ENCODE results near the gene EPB41.
"Not testable (repeated sequence)": the region's sequence is repeated elsewhere in the genome, so short reads cannot be mapped to it uniquely, and the experiment has no call there.

The EPB41 gene

GRCh38 chr1:28983509-28984310, 69.3 kb downstream of the EPB41 start:
- no peak for DNase-seq

GRCh38 chr1:28984311-28984684, 69.9 kb downstream of the EPB41 start:
- no peak for DNase-seq

DNA sequence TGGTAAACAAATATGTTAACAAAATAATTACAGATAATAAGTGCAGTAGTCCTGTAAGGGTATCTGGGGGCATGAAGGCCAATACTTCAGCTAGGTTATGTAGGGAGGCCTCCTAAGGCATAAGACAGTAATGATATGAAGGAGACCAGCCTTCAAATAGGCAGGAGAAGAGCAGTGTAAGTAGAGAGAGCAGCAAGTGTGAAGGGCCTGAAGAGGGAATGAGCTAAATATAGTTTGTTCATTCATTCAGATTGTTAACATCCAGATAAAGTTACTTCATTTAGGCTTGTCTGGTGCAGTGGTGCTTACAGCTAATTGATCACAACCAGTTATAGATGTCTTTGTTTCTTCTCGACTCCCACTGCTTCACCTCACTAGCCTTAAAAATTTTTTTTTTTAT, 71.1 kb downstream of the EPB41 start:
- no peak for DNase-seq

DNA sequence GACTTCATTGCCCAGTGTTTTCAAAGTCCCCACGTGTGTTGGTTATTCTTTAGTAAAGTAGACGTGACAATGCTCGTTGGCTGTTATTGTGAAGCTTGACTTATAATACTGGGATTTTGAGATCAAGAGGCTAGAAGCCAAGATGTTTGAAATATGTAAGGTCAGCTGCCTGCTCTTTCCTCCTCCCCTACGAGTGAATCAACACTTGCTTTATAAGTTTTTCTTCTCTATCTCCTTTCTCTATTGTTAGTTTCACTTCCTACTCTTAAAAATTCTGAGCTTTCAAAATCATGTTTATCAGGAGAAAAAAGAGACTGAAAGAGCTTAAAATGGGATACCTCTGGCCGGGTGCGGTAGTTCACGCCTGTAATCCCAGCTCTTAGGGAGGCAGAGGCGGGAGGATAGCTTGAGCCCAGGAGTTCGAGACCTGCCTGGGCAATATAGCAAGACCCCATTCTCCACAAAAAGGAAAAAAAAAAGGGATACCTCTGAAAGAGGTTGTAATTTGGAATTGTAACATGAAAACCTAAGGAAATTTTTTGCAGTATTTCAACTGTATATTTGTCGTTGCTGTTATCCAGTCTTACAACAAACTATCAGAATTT, 72.0 kb downstream of the EPB41 start:
- no peak for DNase-seq

DNA sequence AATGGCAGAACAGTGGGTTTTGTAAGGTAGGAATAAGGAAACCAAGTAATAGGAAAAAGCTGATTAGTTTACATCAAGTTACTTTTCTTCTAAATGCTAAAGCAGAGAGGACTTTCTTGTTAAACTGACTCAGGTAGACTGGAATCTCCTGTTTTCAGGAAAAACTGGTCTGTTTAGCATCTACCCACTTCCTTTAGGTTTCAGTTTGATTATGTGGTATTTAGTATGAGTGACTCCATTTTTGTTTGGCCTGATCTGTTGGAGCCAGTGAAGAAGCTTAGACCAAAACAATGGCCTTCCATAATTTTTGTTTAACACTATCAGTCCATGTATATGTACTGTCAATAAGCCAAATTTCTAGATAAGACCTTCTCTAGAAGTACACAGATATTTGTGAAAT, 88.4 kb downstream of the EPB41 start:
- DNase-seq: no peak

- DNase-seq: no peak
These were observed 89.9 kb downstream of the EPB41 start for GRCh38 chr1:29004288-29004687.

- no peak for DNase-seq
These were observed 90.4 kb downstream of the EPB41 start for GRCh38 chr1:29004798-29005197.

DNA sequence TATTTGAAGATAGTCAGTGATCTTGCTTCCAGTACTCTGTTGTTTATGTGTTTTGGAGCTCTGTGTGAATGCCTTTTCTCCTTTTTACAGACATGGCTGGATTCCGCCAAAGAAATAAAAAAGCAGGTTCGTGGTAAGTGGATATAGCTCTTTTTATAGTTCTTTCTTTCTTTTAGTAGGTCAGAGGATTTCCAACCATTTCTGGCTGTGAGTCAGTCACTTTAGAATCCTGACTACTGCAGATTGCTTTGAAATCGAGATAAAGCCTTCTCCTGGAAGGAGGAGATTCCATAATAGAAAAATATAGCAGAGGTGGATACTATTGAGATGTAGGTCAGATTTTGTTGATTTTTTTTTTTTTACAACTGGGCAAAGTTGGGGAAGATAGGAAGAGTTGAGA, 97.4 kb downstream of the EPB41 start:
- DNase-seq: no peak

DNA sequence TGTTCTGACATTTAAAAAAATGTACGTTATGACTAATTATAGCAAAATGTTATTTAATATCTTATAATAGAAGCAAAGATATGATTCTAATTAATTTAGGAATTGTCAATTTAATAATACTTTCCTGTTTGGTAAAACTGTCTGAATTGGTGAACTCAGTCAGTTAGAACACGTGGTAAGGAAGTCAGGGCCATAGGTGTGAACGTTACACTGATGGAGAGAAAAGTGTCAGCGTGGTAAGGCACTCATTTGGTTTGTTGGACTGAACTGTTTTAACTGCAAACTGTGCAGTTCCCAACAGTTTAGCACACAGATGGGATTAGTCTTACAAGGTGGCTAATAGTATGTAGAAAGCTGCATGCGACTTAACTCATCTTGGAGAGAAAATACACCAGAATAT, 102.9 kb downstream of the EPB41 start:
- no peak for DNase-seq

DNA sequence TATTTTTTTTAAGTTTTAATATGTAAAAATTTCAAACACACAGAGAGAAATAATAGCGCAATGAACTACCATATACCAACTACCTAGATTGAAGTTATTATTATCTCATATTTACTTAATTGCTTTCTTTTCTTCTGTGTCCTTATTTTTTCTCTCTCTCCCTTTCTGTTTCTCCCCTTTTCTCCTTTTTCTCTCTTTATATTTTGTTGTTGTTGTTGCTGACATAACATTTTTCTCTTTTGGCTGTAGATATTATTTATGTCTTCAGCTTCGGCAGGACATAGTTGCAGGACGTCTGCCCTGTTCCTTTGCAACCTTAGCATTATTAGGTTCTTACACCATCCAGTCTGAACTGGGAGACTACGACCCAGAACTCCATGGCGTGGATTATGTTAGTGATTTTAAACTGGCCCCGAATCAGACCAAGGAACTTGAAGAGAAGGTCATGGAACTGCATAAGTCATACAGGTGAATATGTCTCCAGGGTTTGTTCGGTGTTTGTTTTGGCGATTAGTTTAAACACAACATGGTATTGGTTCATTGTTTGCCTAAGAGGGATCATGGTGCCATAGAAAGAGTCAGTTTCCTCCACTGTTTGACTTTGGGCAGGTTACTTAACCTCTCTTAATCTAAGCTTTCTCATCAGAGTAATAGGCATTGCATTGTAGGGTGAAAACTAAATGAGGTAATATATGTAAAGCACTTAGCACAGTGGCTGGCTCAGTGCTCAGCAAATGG, 103.8 kb downstream of the EPB41 start:
- DNase-seq: no peak

DNA sequence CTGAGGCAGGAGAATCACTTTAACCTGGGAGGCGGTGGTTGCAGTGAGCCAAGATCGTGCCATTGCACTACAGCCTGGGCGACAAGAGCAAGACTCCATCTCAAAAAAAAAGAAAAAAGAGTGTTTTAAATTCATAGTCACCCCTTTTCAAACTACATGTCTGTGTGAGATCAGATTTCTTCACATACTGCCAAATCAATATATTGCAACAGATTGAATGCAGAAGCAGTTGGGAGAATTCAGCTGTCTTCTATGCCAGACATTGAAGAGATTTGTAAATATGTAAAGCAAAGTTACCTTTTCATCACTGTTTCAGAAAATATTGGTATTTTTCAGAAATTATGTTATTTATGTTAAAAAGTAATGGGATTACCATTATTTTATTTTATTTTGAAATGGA, 108.3 kb downstream of the EPB41 start:
- DNase-seq: no peak

- DNase-seq: no peak
These were observed 115.3 kb downstream of the EPB41 start for GRCh38 chr1:29029667-29030066.

- no peak for DNase-seq
These were observed 118.5 kb downstream of the EPB41 start for GRCh38 chr1:29032841-29033240.

DNA sequence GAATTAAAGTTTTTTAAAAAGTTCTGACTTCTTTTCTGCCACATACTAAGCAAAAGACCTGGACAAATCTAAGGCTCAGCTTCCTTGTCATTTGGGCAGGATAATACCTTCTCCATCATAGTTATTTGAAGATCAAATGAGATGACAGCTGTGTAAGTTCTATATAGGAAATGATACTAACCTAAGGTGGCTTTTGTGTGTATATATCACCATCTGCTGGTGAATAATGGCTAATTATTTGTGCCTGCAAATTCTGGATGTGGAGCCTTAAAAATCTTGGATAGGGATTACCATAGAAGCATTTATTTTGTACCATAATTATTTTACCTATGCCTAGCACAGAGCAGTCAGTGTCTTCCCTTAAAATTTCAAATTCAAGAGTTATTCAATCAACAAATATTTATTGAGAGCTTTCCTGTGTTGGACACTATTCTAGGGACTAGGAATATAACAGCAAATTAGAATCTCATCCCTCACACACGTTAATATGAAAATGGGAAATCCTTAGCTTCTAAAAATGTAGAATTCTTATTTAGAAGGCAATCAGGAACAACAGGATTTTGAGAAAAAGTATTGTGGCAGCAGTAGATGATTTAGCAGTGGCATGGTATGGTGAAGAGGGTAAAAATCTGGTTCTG, 119.6 kb downstream of the EPB41 start:
- DNase-seq: no peak

DNA sequence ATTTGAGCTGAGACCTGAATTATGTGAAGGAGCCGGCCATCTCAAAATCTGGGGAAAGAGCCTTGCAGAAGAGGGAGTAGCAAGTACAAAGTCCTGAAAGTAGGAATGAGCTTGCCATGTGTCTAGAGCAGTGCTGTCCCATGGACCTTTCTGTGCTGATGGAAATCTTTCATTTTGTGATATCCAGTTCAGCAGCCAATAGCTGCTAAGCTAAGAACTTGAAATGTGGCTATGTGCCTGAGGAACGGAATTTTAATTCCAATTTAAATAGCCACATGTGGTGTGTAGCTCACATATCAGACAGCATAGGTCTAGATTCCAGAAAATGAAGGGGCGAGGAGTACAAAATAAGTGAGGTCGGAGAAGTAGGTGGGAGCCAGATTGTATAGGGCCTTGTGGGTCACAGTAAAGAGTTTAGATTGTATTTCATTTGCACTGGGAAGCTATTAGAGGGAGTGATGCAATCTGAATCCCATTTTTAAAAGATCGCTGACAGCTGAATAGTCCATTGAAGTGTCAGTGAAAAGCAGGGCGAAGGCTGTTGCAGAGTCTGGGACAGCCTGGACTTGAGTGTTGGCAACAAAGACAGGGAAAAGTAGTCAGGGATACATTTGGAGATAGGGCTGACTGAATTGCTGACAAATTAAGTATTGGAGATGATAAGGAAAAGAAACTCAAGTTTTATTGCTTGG, 129.1 kb downstream of the EPB41 start:
- no peak for DNase-seq

GRCh38 chr1:29044010-29044409, 129.6 kb downstream of the EPB41 start:
- DNase-seq: no peak

GRCh38 chr1:29045663-29046062, 131.3 kb downstream of the EPB41 start:
- DNase-seq: not testable (repeated sequence)

- DNase-seq: no peak
These were observed 132.8 kb downstream of the EPB41 start for GRCh38 chr1:29047142-29047541.

DNA sequence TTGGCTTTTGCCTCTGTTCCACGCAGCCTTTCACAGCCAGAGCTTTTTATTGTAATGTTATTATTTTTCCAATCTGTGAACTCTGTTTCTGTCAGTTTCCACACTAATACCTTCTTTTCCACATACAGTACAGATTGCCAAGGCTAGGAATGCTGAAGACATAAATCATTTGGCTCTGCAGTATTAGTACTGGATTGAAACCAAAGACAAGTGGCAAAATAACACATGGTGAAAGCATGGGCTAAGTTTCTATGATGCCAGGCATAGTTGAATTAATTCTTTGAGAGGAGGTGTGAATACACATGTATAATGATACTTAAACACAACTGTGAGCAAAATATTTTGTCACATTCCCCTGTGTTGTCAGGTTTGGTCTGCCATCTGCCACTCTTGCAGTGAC, 135.8 kb downstream of the EPB41 start:
- DNase-seq: no peak

GRCh38 chr1:29052100-29052499, 137.7 kb downstream of the EPB41 start:
- DNase-seq: no peak

DNA sequence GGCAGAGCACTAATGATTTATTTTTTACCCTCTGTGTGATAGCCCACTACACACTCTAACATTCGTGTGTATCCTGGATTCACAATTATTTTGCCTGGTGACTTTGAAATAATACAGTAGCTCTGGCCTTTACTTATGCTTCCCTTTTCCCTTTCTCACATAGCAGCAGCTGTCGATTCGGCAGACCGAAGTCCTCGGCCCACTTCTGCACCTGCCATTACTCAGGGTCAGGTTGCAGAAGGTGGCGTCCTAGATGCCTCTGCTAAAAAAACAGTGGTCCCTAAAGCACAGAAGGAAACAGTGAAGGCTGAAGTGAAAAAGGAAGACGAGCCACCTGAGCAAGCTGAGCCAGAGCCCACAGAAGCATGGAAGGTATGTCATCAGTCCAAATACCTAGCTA, 138.6 kb downstream of the EPB41 start:
- DNase-seq: no peak

DNA sequence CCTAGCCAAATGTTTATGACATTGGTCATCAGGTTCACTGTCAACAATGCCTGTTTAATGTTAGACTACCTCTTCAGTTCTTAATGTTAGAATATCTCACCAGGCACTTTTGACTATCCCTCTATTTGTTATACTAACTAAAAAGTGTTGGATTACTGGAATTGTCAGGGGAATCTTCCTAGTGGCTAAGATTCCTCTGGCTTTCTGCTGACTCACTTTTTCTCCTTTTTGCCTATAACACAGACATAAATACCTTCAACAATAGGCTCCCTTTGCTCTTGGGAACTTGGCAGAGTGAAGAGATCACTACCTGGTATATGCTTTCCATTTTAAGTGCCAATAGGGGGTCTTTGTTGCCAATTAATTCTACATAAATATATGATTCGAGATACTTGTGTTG, 140.8 kb downstream of the EPB41 start:
- no peak for DNase-seq

GRCh38 chr1:29056256-29056655, 141.9 kb downstream of the EPB41 start:
- no peak for DNase-seq

Measured in NCI-H226 (cell line).